Upper lobe of left lung (tissue), 6 donors: ENCODE measurements around the gene ATL2. TPM values are rescaled to one million over a fixed set of nuclear protein-coding genes. Genes with fewer than 3 reads are reported as not detected.
A peak's percentile ranks its signal among the peaks of the same experiment; 100 is the strongest.

Source experiments
- ATAC-seq, 2 donors: fragments of 200-7000 bp; cut with Tn5 transposase; one replicate each; pipeline ENCODE4 v1.9.1; 2022; ENCODE audit warnings: mild to moderate bottlenecking in 2 of 2, moderate library complexity in 2 of 2; ENCODE audit not compliant: low FRiP score in 2 of 2
- DNase-seq, 2 donors: peaks; one replicate each; pipeline ENCODE4 v3.0.0-alpha.2; 2019 to 2020
- H3K27ac ChIP-seq, 4 donors: fragments of 200-600 bp; sonication (generic); one replicate each; pipeline ENCODE4 v1.5.1; 2016 to 2019
- H3K27me3 ChIP-seq, 4 donors: fragments of 200-600 bp; sonication (generic); one replicate each; pipeline ENCODE4 v1.5.1; 2017 to 2019
- H3K36me3 ChIP-seq, 4 donors: fragments of 200-600 bp; sonication (generic); one replicate each; pipeline ENCODE4 v1.5.1; 2016 to 2019
- H3K4me1 ChIP-seq, 4 donors: fragments of 200-600 bp; sonication (generic); one replicate each; pipeline ENCODE4 v1.5.1; 2018 to 2019
- H3K4me3 ChIP-seq, 4 donors: fragments of 200-600 bp; sonication (generic); one replicate each; pipeline ENCODE4 v1.5.1; 2017 to 2019; ENCODE audit warnings: mild to moderate bottlenecking in 2 of 4, moderate library complexity in 1 of 4
- H3K9me3 ChIP-seq, 4 donors: fragments of 200-600 bp; sonication (generic); one replicate each; pipeline ENCODE4 v1.5.1; 2018 to 2019
- CTCF ChIP-seq, 6 experiments: fragments of 450-650 bp in 4 of 6; fragments of 200-600 bp in 2 of 6; sonication (generic) in 2 of 6; IDR thresholded peaks; one replicate each; pipeline ENCODE4 v1.5.1; 2016 to 2019; ENCODE audit warnings: antibody characterized with exemption in 6 of 6
- EP300 ChIP-seq, 4 donors: sonication (generic); formaldehyde crosslinking; IDR thresholded peaks; one replicate each; pipeline ENCODE4 v1.5.1; 2017; ENCODE audit warnings: antibody characterized with exemption in 4 of 4, control low read depth in 2 of 4
- POLR2A ChIP-seq, 4 donors: fragments of 450-650 bp; IDR thresholded peaks; one replicate each; pipeline ENCODE4 v1.5.1; 2016 to 2017; ENCODE audit warnings: antibody characterized with exemption in 4 of 4, mild to moderate bottlenecking in 2 of 4
- POLR2AphosphoS5 ChIP-seq, 2 donors: sonication (generic); formaldehyde crosslinking; IDR thresholded peaks; one replicate each; pipeline ENCODE4 v1.5.1; 2017; ENCODE audit warnings: antibody characterized with exemption in 2 of 2
- WGBS, 2 donors: methylation state at CpG; one replicate each; pipeline ENCODE4 v1.1.5; 2017 to 2018; 5-methylcytosine and 5-hydroxymethylcytosine counted together
- total RNA-seq, 6 donors: library from RNA; depleted of rRNA in 4 of 6; stranded (reverse); fragments of >200 nt in 4 of 6; gene quantifications; one replicate each; pipeline versions ENCODE4 v1.1.0 to v1.2.1, GENCODE V29; 2016 to 2021
- donor health status: DM: no; HTN: no; CAD: no; lungs with moderate emphysema.
- donor health status: DM: no; HTN: yes; CAD: no; lungs with severe emphysema.

The ATL2 gene
- total RNA-seq, 6 donors from 2014 or later: 43.9 to 150 (median 68.1) TPM

GRCh38 chr2:38277245-38278116, 99.6 kb downstream of the ATL2 start:
- ATAC-seq: no peak
- peak in 1 of 2 donors; percentile 37 for DNase-seq
- peaks cover 0 to 4% (median 2%) of the 10 kb centered on the region in 4 donors for H3K4me1 ChIP-seq
- no peaks in the 10 kb centered on the region for H3K36me3 ChIP-seq
- no peak overlapping the region for H3K4me3 ChIP-seq
- H3K27me3 ChIP-seq: no peaks in the 10 kb centered on the region
- peak overlapping the region in 2 of 4 donors; percentile 23 to 52 for H3K27ac ChIP-seq
- TF ChIP-seq POLR2A (IDR thresholded peaks at IDR 0.05): no peak
- TF ChIP-seq EP300 (IDR thresholded peaks at IDR 0.05): no peak
- no peak for TF ChIP-seq POLR2AphosphoS5 (IDR thresholded peaks at IDR 0.05)
- no peak for TF ChIP-seq CTCF (IDR thresholded peaks at IDR 0.05)
- WGBS, 2 donors: 57 to 66% methylated on average over 6 of the region's 6 CpGs
- no peaks in the 10 kb centered on the region for H3K9me3 ChIP-seq

- no peak for TF ChIP-seq EP300 (IDR thresholded peaks at IDR 0.05)
- no peak for TF ChIP-seq POLR2AphosphoS5 (IDR thresholded peaks at IDR 0.05)
- TF ChIP-seq POLR2A (IDR thresholded peaks at IDR 0.05): no peak
- TF ChIP-seq CTCF (IDR thresholded peaks at IDR 0.05): peak in 5 of 6 experiments; percentile 48 to 89 (median 86)
- no peaks in the 10 kb centered on the region for H3K36me3 ChIP-seq
- H3K4me1 ChIP-seq: peaks cover 0 to 4% (median 2%) of the 10 kb centered on the region in 4 donors
- no peak overlapping the region for H3K4me3 ChIP-seq
- H3K9me3 ChIP-seq: no peaks in the 10 kb centered on the region
- no peaks in the 10 kb centered on the region for H3K27me3 ChIP-seq
- ATAC-seq: peak; percentile 73 to 91
- no peak overlapping the region for H3K27ac ChIP-seq
- peak in 1 of 2 donors; percentile 44 for DNase-seq
- 40 to 57% methylated on average over 7 of the region's 7 CpGs for WGBS, 2 donors
Measured at GRCh38 chr2:38274286-38275276, 102.5 kb downstream of the ATL2 start.

- 95% methylated on average over 3 of the region's 3 CpGs for WGBS, 2 donors
- DNase-seq: no peak
- no peak overlapping the region for H3K4me3 ChIP-seq
Measured at GRCh38 chr2:38271697-38272096, 105.4 kb downstream of the ATL2 start.

GRCh38 chr2:38269421-38269820, 107.7 kb downstream of the ATL2 start:
- WGBS, 2 donors: 89 to 95% methylated on average over 1 of the region's 1 CpG
- TF ChIP-seq CTCF (IDR thresholded peaks at IDR 0.05): no peak
- no peak for TF ChIP-seq EP300 (IDR thresholded peaks at IDR 0.05)
- TF ChIP-seq POLR2A (IDR thresholded peaks at IDR 0.05): no peak
- TF ChIP-seq POLR2AphosphoS5 (IDR thresholded peaks at IDR 0.05): no peak

More at GRCh38 chr2:38271697-38272096, 105.4 kb downstream of the ATL2 start:
- no peak for TF ChIP-seq POLR2AphosphoS5 (IDR thresholded peaks at IDR 0.05)
- TF ChIP-seq EP300 (IDR thresholded peaks at IDR 0.05): no peak
- no peak for TF ChIP-seq POLR2A (IDR thresholded peaks at IDR 0.05)
- TF ChIP-seq CTCF (IDR thresholded peaks at IDR 0.05): no peak
- Histone ChIP-seq H3K27ac (no peak overlapping the region), H3K27me3 (no peaks in the 10 kb centered on the region), H3K36me3 (no peaks in the 10 kb centered on the region), H3K4me1 (no peaks in the 10 kb centered on the region), H3K9me3 (no peaks in the 10 kb centered on the region)
- no peak for ATAC-seq

More at GRCh38 chr2:38269421-38269820, 107.7 kb downstream of the ATL2 start:
- H3K27ac ChIP-seq: no peak overlapping the region
- no peaks in the 10 kb centered on the region for H3K36me3 ChIP-seq
- no peaks in the 10 kb centered on the region for H3K9me3 ChIP-seq
- DNase-seq (no peak), ATAC-seq (no peak)
- H3K4me3 ChIP-seq: no peak overlapping the region
- H3K27me3 ChIP-seq: no peaks in the 10 kb centered on the region
- no peaks in the 10 kb centered on the region for H3K4me1 ChIP-seq
